ENCODE measurements around the gene NDNF.

DNA sequence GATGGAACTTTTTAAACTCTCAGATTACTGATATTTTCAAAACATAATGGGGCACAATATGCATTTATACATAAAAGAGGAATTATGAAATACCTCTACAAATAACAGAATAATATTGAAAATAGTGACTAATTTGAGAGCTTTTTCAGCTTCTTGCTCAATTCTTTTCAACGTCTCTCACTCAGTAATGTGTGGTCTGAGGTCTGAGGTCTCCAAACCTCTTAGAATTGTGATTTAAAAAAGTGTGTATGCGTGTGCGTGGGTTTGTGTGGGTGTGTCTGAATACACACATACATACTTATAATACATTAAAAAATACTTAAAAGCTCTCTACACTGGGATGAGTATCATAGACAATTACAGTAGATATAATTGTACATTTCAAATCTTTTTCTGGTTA, 7.9 kb downstream of the NDNF start:
- TF ChIP-seq POLR2A (IDR thresholded peaks at IDR 0.05; ENCODE audit: low read depth, low read length) (no peak), POU2F2 (IDR thresholded peaks at IDR 0.05; ENCODE audit: low read depth, low read length) (no peak), POLR2AphosphoS5 (IDR thresholded peaks at IDR 0.05; ENCODE audit: low read depth, low read length) (no peak), TAF1 (IDR thresholded peaks at IDR 0.05; ENCODE audit: low read depth, low read length) (no peak)

Measured in GM12891 (cell line).